Neural cell (in vitro differentiated cells): ENCODE data around the gene ATP5F1E. TPM values are rescaled to one million over a fixed set of nuclear protein-coding genes. Genes with fewer than 3 reads are reported as not detected.

Experiments used
- H2AFZ ChIP-seq: fragments of 200-600, 300-800 bp; sonication (generic), shearing (Covaris generic); 2 replicates; pipeline ENCODE4 v1.6.0; 2014; ENCODE audit warnings: low read depth, mild to moderate bottlenecking, antibody characterized with exemption, low read length, moderate library complexity
- H3F3A ChIP-seq: fragments of 200-600 bp; shearing (Covaris generic); 2 replicates; pipeline ENCODE4 v1.6.1; 2016; ENCODE audit warnings: mild to moderate bottlenecking, moderate library complexity, mixed read lengths, antibody characterized with exemption, low read length; ENCODE audit not compliant: insufficient read depth, poor library complexity, severe bottlenecking
- H3K27ac ChIP-seq: fragments of 200-600, 300-800 bp; sonication (generic), shearing (Covaris generic); 2 replicates; pipeline ENCODE4 v1.5.1; 2014; ENCODE audit warnings: mild to moderate bottlenecking, low read length, moderate library complexity
- H3K27me3 ChIP-seq: fragments of 300-800, 200-600 bp; sonication (generic), shearing (Covaris generic); 2 replicates; pipeline ENCODE4 v1.6.0; 2014; ENCODE audit warnings: mild to moderate bottlenecking, low read depth, low read length, moderate library complexity; ENCODE audit not compliant: insufficient read depth
- H3K36me3 ChIP-seq: fragments of 300-800, 200-600 bp; sonication (generic), shearing (Covaris generic); 2 replicates; pipeline ENCODE4 v1.5.1; 2014; ENCODE audit warnings: mild to moderate bottlenecking, antibody characterized with exemption, low read length, moderate library complexity; ENCODE audit not compliant: insufficient read depth
- H3K4me2 ChIP-seq: fragments of 300-800, 200-600 bp; sonication (generic), shearing (Covaris generic); 2 replicates; pipeline ENCODE4 v1.6.0; 2014; ENCODE audit warnings: mild to moderate bottlenecking, low read length
- H3K4me3 ChIP-seq: fragments of 300-800, 200-600 bp; sonication (generic), shearing (Covaris generic); 2 replicates; pipeline ENCODE4 v1.5.1; 2014; ENCODE audit warnings: mild to moderate bottlenecking, low read length, moderate library complexity
- H3K79me2 ChIP-seq: fragments of 200-600 bp; shearing (Covaris generic); replicated peaks from 2 replicates; pipeline ENCODE4 v1.6.0; 2014; ENCODE audit warnings: mild to moderate bottlenecking, low read length, moderate library complexity; ENCODE audit not compliant: insufficient read depth
- H3K9ac ChIP-seq: fragments of 300-800, 200-600 bp; sonication (generic), shearing (Covaris generic); 2 replicates; pipeline ENCODE4 v1.6.1; 2016; ENCODE audit warnings: mild to moderate bottlenecking, low read length, mixed read lengths
- H3K9me2 ChIP-seq: fragments of 200-600 bp; shearing (Covaris generic); 2 replicates; pipeline ENCODE4 v1.6.1; 2016; ENCODE audit warnings: mild to moderate bottlenecking, low read length, mixed read lengths; ENCODE audit not compliant: insufficient read depth
- H3K9me3 ChIP-seq: fragments of 200-600, 300-800 bp; sonication (generic), shearing (Covaris generic); 2 replicates; pipeline ENCODE4 v1.6.1; 2016; ENCODE audit warnings: mild to moderate bottlenecking, mixed run types, low read length, moderate library complexity, mixed read lengths
- H4K20me1 ChIP-seq: fragments of 200-600 bp; shearing (Covaris generic); 2 replicates; pipeline ENCODE4 v1.6.1; 2016; ENCODE audit warnings: mild to moderate bottlenecking, mixed run types; ENCODE audit not compliant: insufficient read depth
- CTCF ChIP-seq: fragments of 450-650 bp; IDR thresholded peaks from 2 replicates; pipeline ENCODE4 v1.5.1; 2014; ENCODE audit warnings: antibody characterized with exemption, mild to moderate bottlenecking, moderate library complexity; ENCODE audit not compliant: poor library complexity, severe bottlenecking
- EP300 ChIP-seq: fragments of 450-650 bp; conservative IDR thresholded peaks from 2 replicates; pipeline ENCODE4 v1.6.1; 2014; ENCODE audit warnings: antibody characterized with exemption, mild to moderate bottlenecking, moderate library complexity; ENCODE audit not compliant: poor library complexity, severe bottlenecking
- EZH2 ChIP-seq: fragments of 200-600, 300-800 bp; shearing (Covaris generic), sonication (generic); IDR thresholded peaks from 2 replicates; pipeline ENCODE4 v1.6.1; 2014; ENCODE audit warnings: antibody characterized with exemption, low read length, borderline replicate concordance, mild to moderate bottlenecking; ENCODE audit not compliant: insufficient read depth, poor library complexity, severe bottlenecking
- MXI1 ChIP-seq: fragments of 450-650 bp; conservative IDR thresholded peaks from 2 replicates; pipeline ENCODE4 v1.6.1; 2014; ENCODE audit warnings: antibody characterized with exemption, mild to moderate bottlenecking; ENCODE audit not compliant: poor library complexity, severe bottlenecking
- POLR2AphosphoS5 ChIP-seq: IDR thresholded peaks from 2 replicates; pipeline ENCODE4 v1.6.1; 2012
- RAD21 ChIP-seq: fragments of 450-650 bp; conservative IDR thresholded peaks from 2 replicates; pipeline ENCODE4 v1.6.1; 2014; ENCODE audit warnings: antibody characterized with exemption, mild to moderate bottlenecking, moderate library complexity
- REST ChIP-seq: IDR thresholded peaks from 2 replicates; pipeline ENCODE4 v1.6.1; 2012; ENCODE audit warnings: borderline replicate concordance
- SMC3 ChIP-seq: fragments of 450-650 bp; conservative IDR thresholded peaks from 2 replicates; pipeline ENCODE4 v1.6.1; 2014; ENCODE audit warnings: antibody characterized with exemption, mild to moderate bottlenecking, moderate library complexity; ENCODE audit not compliant: poor library complexity
- TAF1 ChIP-seq: IDR thresholded peaks from 2 replicates; pipeline ENCODE4 v1.6.1; 2012; ENCODE audit warnings: low read depth
- polyA plus RNA-seq: library from polyadenylated mRNA; depleted of rRNA; stranded (reverse); fragments of >200 nt; gene quantifications from 2 replicates; pipeline ENCODE4 v1.2.3, GENCODE V29; 2014

The ATP5F1E gene
- polyA plus RNA-seq, 1 donor from 2014 or later = 133 TPM

DNA sequence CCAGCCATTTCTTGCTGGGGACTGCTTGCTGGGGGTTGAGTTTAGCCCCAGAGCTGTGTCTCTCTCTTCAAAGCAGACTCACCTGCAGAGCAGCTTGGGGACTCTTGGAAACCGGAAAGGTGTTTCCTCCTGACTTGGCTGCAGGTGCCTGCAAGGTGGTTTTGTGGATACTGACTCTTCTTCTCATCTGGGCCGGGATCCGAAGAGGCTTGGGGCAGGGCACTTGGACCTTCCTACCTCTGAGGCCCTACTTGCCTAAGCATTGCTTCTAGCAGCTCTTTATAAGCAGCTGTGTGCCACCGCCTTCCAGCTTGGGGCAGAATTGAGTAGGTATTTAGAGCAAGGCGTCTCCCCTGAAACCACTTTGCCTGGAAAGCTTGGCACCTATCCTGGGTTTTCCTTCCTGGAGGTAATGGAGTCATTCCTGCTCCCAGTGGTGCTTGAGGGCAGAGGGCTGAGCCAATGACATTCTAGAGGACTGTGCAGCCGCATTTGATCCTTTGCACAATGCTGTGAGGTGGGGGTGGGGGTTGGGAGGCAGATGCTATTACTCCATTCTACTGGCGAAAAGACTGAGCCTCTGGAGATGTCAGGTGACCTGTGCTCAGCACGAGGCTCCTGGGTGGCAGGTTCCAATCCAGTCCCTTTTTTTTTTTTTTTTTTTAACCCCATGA is 21.7 kb downstream of the ATP5F1E start:
- no peak overlapping the region for H3K9ac ChIP-seq
- no peak overlapping the region for H3K27ac ChIP-seq
- TF ChIP-seq POLR2AphosphoS5 (no peak), SMC3 (no peak), RAD21 (no peak), EZH2 (no peak), REST (no peak), EP300 (no peak), TAF1 (no peak), CTCF (no peak)
- no peaks in the 10 kb centered on the region for H4K20me1 ChIP-seq
- H3K36me3 ChIP-seq = no peaks in the 10 kb centered on the region
- H3F3A ChIP-seq = no peaks in the 10 kb centered on the region
- no peaks in the 10 kb centered on the region for H3K9me2 ChIP-seq
- no peaks in the 10 kb centered on the region for H3K9me3 ChIP-seq
- no peak overlapping the region for H3K4me3 ChIP-seq
- no peaks in the 10 kb centered on the region for H3K79me2 ChIP-seq
- peaks cover 10% of the 10 kb centered on the region for H3K27me3 ChIP-seq
- no peak overlapping the region for H3K4me2 ChIP-seq
- H2AFZ ChIP-seq = no peak overlapping the region

DNA sequence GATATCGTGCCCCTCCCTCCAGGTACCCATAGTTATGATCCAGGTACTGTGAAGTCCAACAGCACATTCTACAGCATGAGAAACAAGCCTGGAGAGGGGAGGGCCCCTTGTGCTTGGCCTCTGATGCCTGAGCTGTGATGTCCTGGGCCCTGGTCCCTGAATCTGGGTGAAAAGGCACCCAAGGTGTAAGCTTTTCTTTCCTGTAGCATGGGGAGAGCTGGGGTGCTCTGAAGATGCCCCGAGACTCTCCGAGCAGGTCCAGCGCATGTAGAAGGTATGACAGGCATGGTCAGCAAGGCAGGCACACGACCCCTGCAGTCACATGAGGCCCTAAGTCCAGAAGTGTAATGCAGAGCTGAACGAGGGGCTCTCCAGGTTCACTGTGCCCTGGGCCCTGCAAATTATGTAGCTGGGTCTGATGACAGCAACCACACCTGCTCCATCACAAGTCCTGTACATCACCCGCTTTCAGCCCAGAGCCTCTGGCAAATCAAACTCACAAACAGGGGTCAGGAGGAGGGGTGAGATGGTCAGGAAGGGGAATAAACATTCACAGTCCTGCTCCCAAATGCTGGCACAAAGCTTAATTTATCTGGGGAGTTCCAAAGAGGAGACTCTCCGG is 23.3 kb downstream of the ATP5F1E start:
- H4K20me1 ChIP-seq = no peaks in the 10 kb centered on the region
- no peak overlapping the region for H3K27ac ChIP-seq
- no peaks in the 10 kb centered on the region for H3F3A ChIP-seq
- no peak overlapping the region for H2AFZ ChIP-seq
- no peak overlapping the region for H3K4me2 ChIP-seq
- H3K79me2 ChIP-seq = no peaks in the 10 kb centered on the region
- H3K9me2 ChIP-seq = no peaks in the 10 kb centered on the region
- H3K36me3 ChIP-seq = no peaks in the 10 kb centered on the region
- H3K27me3 ChIP-seq = peaks cover 10% of the 10 kb centered on the region
- no peaks in the 10 kb centered on the region for H3K9me3 ChIP-seq
- no peak overlapping the region for H3K4me3 ChIP-seq
- H3K9ac ChIP-seq = no peak overlapping the region
- TF ChIP-seq SMC3 (no peak), MXI1 (no peak), EP300 (no peak), POLR2AphosphoS5 (no peak), TAF1 (no peak), RAD21 (no peak), CTCF (no peak), EZH2 (no peak), REST (no peak)
